Upper lobe of right lung (tissue), 1 donor: Measurements from ENCODE around the gene RASGRP2. TPM values are rescaled to one million over a fixed set of nuclear protein-coding genes. Genes with fewer than 3 reads are reported as not detected.

ENCODE experiments used
- ATAC-seq: fragments of 200-7000 bp; cut with Tn5 transposase; one replicate; pipeline ENCODE4 v1.9.1; 2020; ENCODE audit warnings: mild to moderate bottlenecking, moderate library complexity
- DNase-seq: peaks from one replicate; pipeline ENCODE4 v3.0.0-alpha.2; 2020
- H3K27ac ChIP-seq: fragments of 200-600 bp; one replicate; pipeline ENCODE4 v1.8.0; 2022
- H3K27me3 ChIP-seq: fragments of 200-600 bp; one replicate; pipeline ENCODE4 v1.8.0; 2022; ENCODE audit warnings: mild to moderate bottlenecking
- H3K36me3 ChIP-seq: fragments of 200-600 bp; one replicate; pipeline ENCODE4 v1.8.0; 2022
- H3K4me1 ChIP-seq: fragments of 200-600 bp; one replicate; pipeline ENCODE4 v1.8.0; 2022
- H3K4me3 ChIP-seq: fragments of 200-600 bp; one replicate; pipeline ENCODE4 v1.8.0; 2022; ENCODE audit warnings: mild to moderate bottlenecking
- H3K9me3 ChIP-seq: fragments of 200-600 bp; one replicate; pipeline ENCODE4 v1.8.0; 2022
- intact Hi-C: fragments of 100-400 bp; cut with DNase I; formaldehyde crosslinking; loops from one replicate; pipeline ENCODE4 v1.11.0; 2022
- long read RNA-seq: library from polyadenylated mRNA; unstranded; transcript quantifications from one replicate; pipeline ENCODE4 v2.0.0, GENCODE V29; 2021
- total RNA-seq: library from RNA; stranded (reverse); fragmentation: NEBNext Ultra II Directional; extraction: Animal tissue kit (Norgen Biotek cat#: 25700); gene quantifications from one replicate; pipeline ENCODE4 v1.2.1, GENCODE V29; 2021
- TF ChIP-seq, protein P1 (sequence below): fragments of 200-600 bp; IDR thresholded peaks from one replicate; pipeline ENCODE4 v1.8.0; 2022; ENCODE audit warnings: antibody characterized with exemption
- donor health status: DM: no; HTN: yes; CAD: no; lungs with severe emphysema.

The RASGRP2 gene
- total RNA-seq = 27.6 TPM
- long read RNA-seq, partial matches to known transcripts = 8 of 21 reads
- long read RNA-seq, other reads (novel, unspliced or antisense) = 10 of 21 reads

DNA sequence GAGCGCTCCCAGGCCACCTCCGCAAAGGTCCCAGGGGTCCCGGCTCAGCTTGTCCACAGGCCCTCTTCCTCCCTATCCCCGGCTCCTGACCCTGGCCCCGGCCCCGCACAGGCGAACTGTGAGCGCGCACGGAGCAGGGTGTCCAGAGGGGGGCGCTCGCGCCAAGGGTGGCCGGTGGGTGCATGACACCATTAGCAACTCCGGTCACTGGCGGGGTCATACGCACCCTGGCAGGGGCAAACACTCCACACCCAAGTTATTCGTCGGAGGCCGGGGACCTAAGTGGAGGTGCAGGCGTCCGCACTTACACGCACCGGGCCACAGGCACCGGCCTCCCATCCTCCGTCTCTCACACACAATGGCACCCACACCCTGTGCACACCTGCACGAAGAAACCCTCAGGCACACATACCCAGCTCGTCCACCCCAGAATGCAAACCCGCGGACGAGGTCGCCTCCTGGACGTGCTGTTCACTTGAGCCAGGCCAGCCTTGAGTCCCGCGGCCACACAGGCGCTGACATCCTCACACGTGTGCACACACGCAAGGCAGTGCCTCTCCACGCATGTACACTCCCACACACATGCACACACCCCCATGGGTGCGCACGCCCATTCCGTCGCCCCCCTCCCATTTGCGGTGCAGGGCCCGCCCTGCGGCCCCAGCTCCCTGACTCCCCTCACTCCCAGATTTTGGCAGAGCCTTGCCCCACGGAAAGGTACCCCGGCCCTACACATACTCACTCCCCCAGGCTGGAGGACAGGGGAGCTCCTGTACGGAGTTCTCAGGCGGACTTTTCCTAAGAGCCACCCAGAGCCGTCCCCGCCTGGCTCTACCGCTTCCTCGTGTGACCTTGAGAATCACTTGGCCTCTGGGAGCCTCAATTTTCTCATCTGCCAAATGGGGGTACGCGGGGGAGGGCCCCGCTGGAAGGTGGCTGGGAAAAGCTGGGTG is at the start of gene RASGRP2:
Gene RASGRP2, minus strand, starts transcription at position 552 of the 953 bp plus-strand sequence. CDS start 1,276 bp downstream, outside the sequence.
- peak within 1 kb of the TSS; percentile 90 for H3K27ac ChIP-seq
- TF ChIP-seq, protein P1, sequence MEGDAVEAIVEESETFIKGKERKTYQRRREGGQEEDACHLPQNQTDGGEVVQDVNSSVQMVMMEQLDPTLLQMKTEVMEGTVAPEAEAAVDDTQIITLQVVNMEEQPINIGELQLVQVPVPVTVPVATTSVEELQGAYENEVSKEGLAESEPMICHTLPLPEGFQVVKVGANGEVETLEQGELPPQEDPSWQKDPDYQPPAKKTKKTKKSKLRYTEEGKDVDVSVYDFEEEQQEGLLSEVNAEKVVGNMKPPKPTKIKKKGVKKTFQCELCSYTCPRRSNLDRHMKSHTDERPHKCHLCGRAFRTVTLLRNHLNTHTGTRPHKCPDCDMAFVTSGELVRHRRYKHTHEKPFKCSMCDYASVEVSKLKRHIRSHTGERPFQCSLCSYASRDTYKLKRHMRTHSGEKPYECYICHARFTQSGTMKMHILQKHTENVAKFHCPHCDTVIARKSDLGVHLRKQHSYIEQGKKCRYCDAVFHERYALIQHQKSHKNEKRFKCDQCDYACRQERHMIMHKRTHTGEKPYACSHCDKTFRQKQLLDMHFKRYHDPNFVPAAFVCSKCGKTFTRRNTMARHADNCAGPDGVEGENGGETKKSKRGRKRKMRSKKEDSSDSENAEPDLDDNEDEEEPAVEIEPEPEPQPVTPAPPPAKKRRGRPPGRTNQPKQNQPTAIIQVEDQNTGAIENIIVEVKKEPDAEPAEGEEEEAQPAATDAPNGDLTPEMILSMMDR = peak; percentile 66
- ATAC-seq (peak; percentile 64), DNase-seq (peak; percentile 89)
- peak within 1 kb of the TSS; percentile 60 for H3K4me3 ChIP-seq
- H3K9me3 ChIP-seq = no peaks in the 10 kb centered on the region
- H3K4me1 ChIP-seq = peaks cover 35% of the 10 kb centered on the region
- intact Hi-C loops = no loop called here
- H3K36me3 ChIP-seq = no peaks in the 10 kb centered on the region
- H3K27me3 ChIP-seq = no peaks in the 10 kb centered on the region

- H3K4me3 ChIP-seq = no peak overlapping the region
- ATAC-seq (no peak), DNase-seq (peak; percentile 19)
- TF ChIP-seq, protein P1 = no peak
- no peaks in the 10 kb centered on the region for H3K9me3 ChIP-seq
- H3K36me3 ChIP-seq = peaks cover 33% of the 10 kb centered on the region
- peaks cover 13% of the 10 kb centered on the region for H3K4me1 ChIP-seq
- H3K27ac ChIP-seq = no peak overlapping the region
- no peaks in the 10 kb centered on the region for H3K27me3 ChIP-seq
- intact Hi-C loops = no loop called here
Observed at GRCh38 chr11:64792482-64792881, 48.5 kb upstream of the RASGRP2 start.

GRCh38 chr11:64791781-64792291 is 47.9 kb upstream of the RASGRP2 start:
- peak; percentile 62 for DNase-seq
- Histone ChIP-seq H3K27me3 (no peaks in the 10 kb centered on the region), H3K4me1 (peaks cover 14% of the 10 kb centered on the region), H3K36me3 (peaks cover 28% of the 10 kb centered on the region), H3K9me3 (no peaks in the 10 kb centered on the region), H3K4me3 (no peak overlapping the region), H3K27ac (no peak overlapping the region)
- TF ChIP-seq, protein P1 = no peak
- intact Hi-C loops = no loop called here
- ATAC-seq = no peak

- peaks cover 14% of the 10 kb centered on the region for H3K4me1 ChIP-seq
- H3K27ac ChIP-seq = no peak overlapping the region
- TF ChIP-seq, protein P1 = no peak
- ATAC-seq = no peak
- peaks cover 25% of the 10 kb centered on the region for H3K36me3 ChIP-seq
- H3K4me3 ChIP-seq = no peak overlapping the region
- intact Hi-C loops = no loop called here
- no peaks in the 10 kb centered on the region for H3K9me3 ChIP-seq
- H3K27me3 ChIP-seq = no peaks in the 10 kb centered on the region
- peak; percentile 56 for DNase-seq
Observed at GRCh38 chr11:64790205-64791095, 46.5 kb upstream of the RASGRP2 start.
